Trophoblast cell (in vitro differentiated cells and primary cell): ENCODE data around the gene BRD1.

ENCODE experiments used
- DNase-seq, 2 donors: peaks; one replicate each; pipeline ENCODE4 v3.0.0-alpha.2; 2016
- H2AFZ ChIP-seq: 2 replicates; pipeline ENCODE4 v1.6.1; 2013; ENCODE audit warnings: low read length, moderate library complexity, mild to moderate bottlenecking; ENCODE audit not compliant: insufficient read depth, poor library complexity
- H2AK5ac ChIP-seq: 2 replicates; pipeline ENCODE4 v1.6.1; 2013; ENCODE audit warnings: mild to moderate bottlenecking, low read length
- H2BK120ac ChIP-seq: 2 replicates; pipeline ENCODE4 v1.6.1; 2013; ENCODE audit warnings: low read length, mild to moderate bottlenecking, moderate library complexity; ENCODE audit not compliant: insufficient read depth, poor library complexity
- H2BK12ac ChIP-seq: 2 replicates; pipeline ENCODE4 v1.6.1; 2013; ENCODE audit warnings: mild to moderate bottlenecking, low read length, moderate library complexity
- H2BK5ac ChIP-seq: 2 replicates; pipeline ENCODE4 v1.6.1; 2013; ENCODE audit warnings: low read length, low read depth, moderate library complexity, mild to moderate bottlenecking; ENCODE audit not compliant: poor library complexity
- H3K14ac ChIP-seq: 2 replicates; pipeline ENCODE4 v1.6.1; 2013; ENCODE audit warnings: mild to moderate bottlenecking, low read length
- H3K18ac ChIP-seq: 2 replicates; pipeline ENCODE4 v1.6.1; 2013; ENCODE audit warnings: mild to moderate bottlenecking, low read length
- H3K23ac ChIP-seq: 2 replicates; pipeline ENCODE4 v1.6.1; 2013; ENCODE audit warnings: low read length
- H3K27ac ChIP-seq: 2 replicates; pipeline ENCODE4 v1.5.1; 2013; ENCODE audit warnings: low read depth, mild to moderate bottlenecking, inconsistent platforms, low read length, moderate library complexity
- H3K27me3 ChIP-seq: 2 replicates; pipeline ENCODE4 v1.6.1; 2013; ENCODE audit warnings: inconsistent platforms, mild to moderate bottlenecking, low read length, moderate library complexity; ENCODE audit not compliant: insufficient read depth
- H3K36me3 ChIP-seq, 2 experiments: 1 replicate in 1 of 2; 2 replicates in 1 of 2; pipeline ENCODE4 v1.6.1; 2013; ENCODE audit warnings: low read length in 2 of 2, mild to moderate bottlenecking in 2 of 2, moderate library complexity in 1 of 2; ENCODE audit not compliant: insufficient read depth in 2 of 2, control insufficient read depth in 1 of 2
- H3K4ac ChIP-seq: 2 replicates; pipeline ENCODE4 v1.6.1; 2013; ENCODE audit warnings: low read depth, mild to moderate bottlenecking, low read length, moderate library complexity
- H3K4me1 ChIP-seq, 2 experiments: 1 replicate in 1 of 2; 2 replicates in 1 of 2; pipeline ENCODE4 v1.6.1; 2013; ENCODE audit warnings: low read length in 2 of 2, mild to moderate bottlenecking in 2 of 2, moderate library complexity in 1 of 2; ENCODE audit not compliant: insufficient read depth in 2 of 2, control insufficient read depth in 1 of 2
- H3K4me2 ChIP-seq: 2 replicates; pipeline ENCODE4 v1.6.1; 2013; ENCODE audit warnings: inconsistent platforms, mild to moderate bottlenecking, low read length, moderate library complexity
- H3K4me3 ChIP-seq: 2 replicates; pipeline ENCODE4 v1.5.1; 2013; ENCODE audit warnings: mild to moderate bottlenecking, low read depth, low read length, inconsistent platforms
- H3K79me1 ChIP-seq: one replicate; pipeline ENCODE4 v1.6.1; 2013; ENCODE audit warnings: low read length
- H3K79me2 ChIP-seq: 2 replicates; pipeline ENCODE4 v1.6.1; 2013; ENCODE audit warnings: low read length, mild to moderate bottlenecking; ENCODE audit not compliant: control insufficient read depth, insufficient read depth, poor library complexity
- H3K9ac ChIP-seq: 2 replicates; pipeline ENCODE4 v1.6.1; 2013; ENCODE audit warnings: mild to moderate bottlenecking, low read length
- H3K9me3 ChIP-seq: 2 replicates; pipeline ENCODE4 v1.6.1; 2013; ENCODE audit warnings: low read depth, mild to moderate bottlenecking, control low read depth, inconsistent platforms, low read length; ENCODE audit not compliant: insufficient read depth
- H4K12ac ChIP-seq: 2 replicates; pipeline ENCODE4 v1.6.1; 2013; ENCODE audit warnings: low read depth, mild to moderate bottlenecking, low read length, moderate library complexity
- H4K8ac ChIP-seq: 2 replicates; pipeline ENCODE4 v1.6.1; 2013; ENCODE audit warnings: low read depth, mild to moderate bottlenecking, low read length, moderate library complexity
- H4K91ac ChIP-seq: one replicate; pipeline ENCODE4 v1.6.1; 2013; ENCODE audit warnings: low read depth, mild to moderate bottlenecking, low read length, moderate library complexity
- WGBS: extraction: QIAGEN DNeasy Blood & Tissue Kit; methylation state at CpG from one replicate; pipeline ENCODE4 v1.1.7; 2013; ENCODE audit warnings: missing lambda C conversion rate; ENCODE audit not compliant: insufficient read length, insufficient coverage; ENCODE audit errors: extremely low coverage; 5-methylcytosine and 5-hydroxymethylcytosine counted together

The BRD1 gene

GRCh38 chr22:49725516-49725915 is 102.2 kb downstream of the BRD1 start:
- Histone ChIP-seq H3K14ac (no peak overlapping the region), H2AK5ac (no peak overlapping the region), H3K9me3 (peaks cover 2% of the 10 kb centered on the region), H3K4me2 (no peak overlapping the region), H3K4me1 (no peaks in the 10 kb centered on the region), H4K91ac (no peak overlapping the region), H3K4ac (no peak overlapping the region), H3K36me3 (no peaks in the 10 kb centered on the region), H3K9ac (no peak overlapping the region), H4K8ac (no peak overlapping the region), H3K23ac (no peak overlapping the region), H2BK120ac (no peak overlapping the region), H3K27ac (no peak overlapping the region), H3K79me1 (no peaks in the 10 kb centered on the region), H2BK12ac (no peak overlapping the region), H3K4me3 (peak overlapping the region; percentile 14), H3K79me2 (no peaks in the 10 kb centered on the region), H3K18ac (no peak overlapping the region), H4K12ac (no peak overlapping the region), H2AFZ (no peak overlapping the region), H3K27me3 (peaks cover 5% of the 10 kb centered on the region), H2BK5ac (no peak overlapping the region)
- DNase-seq, result no peak
- no CpG with 5 or more reads among the region's 19 CpGs for WGBS

GRCh38 chr22:49724893-49725489 is 102.7 kb downstream of the BRD1 start:
- Histone ChIP-seq H3K79me1 (no peaks in the 10 kb centered on the region), H2BK5ac (no peak overlapping the region), H3K36me3 (no peaks in the 10 kb centered on the region), H2BK120ac (no peak overlapping the region), H3K79me2 (no peaks in the 10 kb centered on the region), H2AK5ac (no peak overlapping the region), H3K4me3 (peak overlapping the region; percentile 14), H3K9ac (no peak overlapping the region), H3K14ac (no peak overlapping the region), H3K4ac (no peak overlapping the region), H3K27ac (no peak overlapping the region), H3K18ac (no peak overlapping the region), H3K23ac (no peak overlapping the region), H2BK12ac (no peak overlapping the region), H2AFZ (no peak overlapping the region), H3K9me3 (peaks cover 2% of the 10 kb centered on the region), H3K27me3 (peaks cover 5% of the 10 kb centered on the region), H3K4me2 (peak overlapping the region; percentile 36), H4K91ac (no peak overlapping the region), H3K4me1 (no peaks in the 10 kb centered on the region), H4K12ac (no peak overlapping the region), H4K8ac (no peak overlapping the region)
- peak in 1 of 2 donors; percentile 4 for DNase-seq
- WGBS, result no CpG with 5 or more reads among the region's 41 CpGs

- Histone ChIP-seq H4K8ac (no peak overlapping the region), H3K27me3 (peaks cover 5% of the 10 kb centered on the region), H3K9me3 (peaks cover 2% of the 10 kb centered on the region), H3K4me3 (no peak overlapping the region), H2BK120ac (no peak overlapping the region), H2AK5ac (no peak overlapping the region), H3K4ac (no peak overlapping the region), H4K91ac (no peak overlapping the region), H2BK5ac (no peak overlapping the region), H3K4me1 (no peaks in the 10 kb centered on the region), H3K23ac (no peak overlapping the region), H2BK12ac (no peak overlapping the region), H3K36me3 (no peaks in the 10 kb centered on the region), H3K4me2 (peak overlapping the region; percentile 36), H2AFZ (no peak overlapping the region), H3K27ac (no peak overlapping the region), H3K18ac (no peak overlapping the region), H3K79me1 (no peaks in the 10 kb centered on the region), H3K14ac (no peak overlapping the region), H4K12ac (no peak overlapping the region), H3K9ac (no peak overlapping the region), H3K79me2 (no peaks in the 10 kb centered on the region)
- no CpG with 5 or more reads among the region's 54 CpGs for WGBS
- no peak for DNase-seq
Measured at GRCh38 chr22:49724030-49724892, 103.4 kb downstream of the BRD1 start.

GRCh38 chr22:49723478-49724029 is 104.1 kb downstream of the BRD1 start:
- peaks cover 2% of the 10 kb centered on the region for H3K9me3 ChIP-seq
- no peak for DNase-seq
- no peak overlapping the region for H2AK5ac ChIP-seq
- no peak overlapping the region for H3K14ac ChIP-seq
- H3K4me3 ChIP-seq, result no peak overlapping the region
- no peak overlapping the region for H3K23ac ChIP-seq
- no peak overlapping the region for H4K8ac ChIP-seq
- H2AFZ ChIP-seq, result no peak overlapping the region
- H4K12ac ChIP-seq, result no peak overlapping the region
- H2BK12ac ChIP-seq, result no peak overlapping the region
- no peak overlapping the region for H3K27ac ChIP-seq
- no peak overlapping the region for H2BK5ac ChIP-seq
- no peaks in the 10 kb centered on the region for H3K4me1 ChIP-seq
- H3K4ac ChIP-seq, result no peak overlapping the region
- H3K79me1 ChIP-seq, result no peaks in the 10 kb centered on the region
- no peak overlapping the region for H3K9ac ChIP-seq
- H3K36me3 ChIP-seq, result no peaks in the 10 kb centered on the region
- H2BK120ac ChIP-seq, result no peak overlapping the region
- no peak overlapping the region for H3K4me2 ChIP-seq
- H3K18ac ChIP-seq, result no peak overlapping the region
- H3K27me3 ChIP-seq, result peaks cover 5% of the 10 kb centered on the region
- H3K79me2 ChIP-seq, result no peaks in the 10 kb centered on the region
- no CpG with 5 or more reads among the region's 14 CpGs for WGBS
- no peak overlapping the region for H4K91ac ChIP-seq
